Type B pancreatic cell (in vitro differentiated cells): ENCODE results near the gene GCAT. TPM values are rescaled to one million over a fixed set of nuclear protein-coding genes. Genes with fewer than 3 reads are reported as not detected.

Experiments
- DNase-seq: peaks from one replicate; pipeline ENCODE4 v3.0.0; 2021; ENCODE audit warnings: mixed read lengths; ENCODE audit not compliant: unreplicated experiment; ENCODE audit errors: extremely low spot score
- H3K27ac Mint-ChIP-seq: 2 replicates; pipeline ENCODE4 v1.8.0; 2021; ENCODE audit warnings: mild to moderate bottlenecking, mixed read lengths
- H3K27me3 Mint-ChIP-seq: 2 replicates; pipeline ENCODE4 v1.8.0; 2021; ENCODE audit warnings: mixed read lengths
- H3K36me3 Mint-ChIP-seq: 2 replicates; pipeline ENCODE4 v1.8.0; 2021; ENCODE audit warnings: mixed read lengths
- H3K4me1 Mint-ChIP-seq: one replicate; pipeline ENCODE4 v1.8.0; 2021; ENCODE audit warnings: mixed read lengths; ENCODE audit not compliant: unreplicated experiment
- H3K4me3 Mint-ChIP-seq: 2 replicates; pipeline ENCODE4 v1.8.0; 2021; ENCODE audit warnings: mild to moderate bottlenecking, mixed read lengths
- H3K9me3 Mint-ChIP-seq: 2 replicates; pipeline ENCODE4 v1.8.0; 2021; ENCODE audit warnings: mixed read lengths
- CTCF ChIP-seq: fragments of 200-600 bp; sonication (generic); conservative IDR thresholded peaks from 2 replicates; pipeline ENCODE4 v1.5.0; 2021; ENCODE audit warnings: antibody characterized with exemption, mild to moderate bottlenecking
- total RNA-seq: library from RNA; stranded (reverse); gene quantifications from 2 replicates; pipeline ENCODE4 v1.2.1, GENCODE V29; 2021; ENCODE audit warnings: low replicate concordance

Gene GCAT
- total RNA-seq, 1 donor from 2014 or later, result 27.4 TPM

GRCh38 chr22:37806409-37807333, 1.1 kb upstream of the GCAT start:
- Mint-ChIP-seq H3K9me3 (no peaks in the 10 kb centered on the region), H3K4me1 (peaks cover 29% of the 10 kb centered on the region), H3K27ac (peak overlapping the region; percentile 76), H3K4me3 (peak overlapping the region; percentile 88), H3K36me3 (no peaks in the 10 kb centered on the region), H3K27me3 (no peaks in the 10 kb centered on the region)
- no peak for TF ChIP-seq CTCF
- no peak for DNase-seq

DNA sequence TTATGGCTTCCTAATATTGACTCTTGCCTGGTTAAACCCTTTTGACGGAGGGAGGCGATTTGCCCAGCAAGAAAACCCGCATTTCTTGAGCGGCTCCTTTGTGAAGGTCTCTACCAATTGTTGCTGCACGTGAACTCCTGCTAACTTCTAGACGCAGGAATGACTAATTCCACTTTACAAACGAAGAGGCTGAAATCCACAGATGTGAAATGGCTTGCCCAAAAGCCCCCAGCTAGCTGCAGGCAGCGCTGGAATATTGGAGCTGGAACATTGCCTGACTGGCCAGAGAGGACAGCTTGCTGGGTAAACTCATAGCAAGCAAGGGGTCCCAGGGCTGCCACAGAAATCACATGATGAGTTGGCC, 542 bp downstream of the GCAT start:
- DNase-seq, result no peak
- no peak for TF ChIP-seq CTCF
- no peaks in the 10 kb centered on the region for H3K27me3 Mint-ChIP-seq
- H3K4me3 Mint-ChIP-seq, result peak overlapping the region; percentile 88
- no peaks in the 10 kb centered on the region for H3K36me3 Mint-ChIP-seq
- no peaks in the 10 kb centered on the region for H3K9me3 Mint-ChIP-seq
- peaks cover 23% of the 10 kb centered on the region for H3K4me1 Mint-ChIP-seq
- peak overlapping the region; percentile 76 for H3K27ac Mint-ChIP-seq

DNA sequence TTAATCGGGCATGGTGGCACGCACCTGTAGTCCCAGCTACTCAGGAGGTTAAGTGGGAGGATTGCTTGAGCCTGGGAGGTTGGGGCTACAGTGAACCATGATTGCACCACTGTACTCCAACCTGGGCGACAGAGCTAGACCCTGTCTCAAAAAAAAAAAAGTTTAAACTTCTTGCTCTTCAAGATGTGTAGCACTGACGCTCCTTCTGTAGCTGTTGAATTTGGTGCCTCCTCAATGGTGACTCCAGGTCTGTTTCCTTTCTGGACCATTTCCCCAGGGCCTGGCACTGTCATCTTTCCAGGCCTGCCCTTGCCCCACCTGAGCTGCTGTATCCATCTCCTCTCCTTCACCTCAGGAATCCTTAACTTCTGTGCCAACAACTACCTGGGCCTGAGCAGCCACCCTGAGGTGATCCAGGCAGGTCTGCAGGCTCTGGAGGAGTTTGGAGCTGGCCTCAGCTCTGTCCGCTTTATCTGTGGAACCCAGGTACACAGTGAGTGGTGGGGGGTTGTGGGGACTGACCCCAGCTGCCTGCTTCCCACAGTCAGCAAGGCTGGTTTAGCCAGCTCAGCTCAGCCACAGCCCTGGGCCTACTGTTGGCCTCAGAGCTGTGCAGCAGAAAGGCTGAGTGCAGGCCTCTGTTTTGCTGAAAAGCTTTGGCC, 2.1 kb downstream of the GCAT start:
- DNase-seq, result no peak
- no peaks in the 10 kb centered on the region for H3K36me3 Mint-ChIP-seq
- H3K9me3 Mint-ChIP-seq, result no peaks in the 10 kb centered on the region
- H3K27ac Mint-ChIP-seq, result no peak overlapping the region
- no peaks in the 10 kb centered on the region for H3K27me3 Mint-ChIP-seq
- no peak for TF ChIP-seq CTCF
- H3K4me3 Mint-ChIP-seq, result peak overlapping the region; percentile 70
- peaks cover 14% of the 10 kb centered on the region for H3K4me1 Mint-ChIP-seq

- Mint-ChIP-seq H3K36me3 (no peaks in the 10 kb centered on the region), H3K4me1 (peaks cover 3% of the 10 kb centered on the region), H3K4me3 (no peak overlapping the region), H3K27ac (no peak overlapping the region), H3K9me3 (no peaks in the 10 kb centered on the region), H3K27me3 (no peaks in the 10 kb centered on the region)
- DNase-seq, result no peak
- no peak for TF ChIP-seq CTCF
These were observed 4.1 kb downstream of the GCAT start for GRCh38 chr22:37811867-37812266.

DNA sequence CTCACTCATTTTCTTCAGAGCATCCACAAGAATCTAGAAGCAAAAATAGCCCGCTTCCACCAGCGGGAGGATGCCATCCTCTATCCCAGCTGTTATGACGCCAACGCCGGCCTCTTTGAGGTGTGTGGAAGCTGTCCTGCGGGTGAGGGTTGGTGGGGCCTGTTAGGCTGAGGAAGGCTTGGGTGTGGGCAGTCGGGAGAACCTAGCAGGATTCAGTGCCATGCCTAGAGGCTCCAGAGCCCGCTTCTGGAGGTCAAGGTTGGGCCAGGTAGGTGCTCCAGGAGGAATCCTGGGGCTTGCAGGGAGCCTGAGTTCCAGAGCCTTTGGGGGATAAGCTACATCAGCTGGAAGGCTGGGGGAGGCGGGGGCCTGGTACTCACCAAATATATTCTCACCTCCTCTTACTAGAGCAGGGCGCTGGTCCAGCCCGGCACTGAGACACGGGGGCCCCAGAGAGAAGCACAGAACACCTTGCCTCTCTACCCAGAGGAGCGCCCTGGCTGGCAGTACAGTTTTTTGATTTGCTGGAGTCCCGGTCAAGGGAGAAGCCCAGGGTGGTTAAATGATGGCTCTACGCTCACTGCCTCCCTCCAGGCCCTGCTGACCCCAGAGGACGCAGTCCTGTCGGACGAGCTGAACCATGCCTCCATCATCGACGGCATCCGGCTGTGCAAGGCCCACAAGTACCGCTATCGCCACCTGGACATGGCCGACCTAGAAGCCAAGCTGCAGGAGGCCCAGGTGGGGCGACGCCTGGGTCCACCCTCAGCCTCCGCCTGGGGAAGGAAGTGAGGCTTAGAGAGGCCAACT, 5.3 kb downstream of the GCAT start:
- Mint-ChIP-seq H3K9me3 (no peaks in the 10 kb centered on the region), H3K4me1 (peaks cover 10% of the 10 kb centered on the region), H3K4me3 (no peak overlapping the region), H3K27me3 (peaks cover 2% of the 10 kb centered on the region), H3K27ac (peak overlapping the region; percentile 26), H3K36me3 (no peaks in the 10 kb centered on the region)
- TF ChIP-seq CTCF, result no peak
- no peak for DNase-seq
